Tibial artery (tissue), 4 donors: ENCODE measurements around the gene SEMA6A.
A peak's percentile ranks its signal among the peaks of the same experiment; 100 is the strongest.

Source experiments
- DNase-seq, 2 donors: peaks; one replicate each; pipeline ENCODE4 v3.0.0-alpha.2; 2019
- H3K27ac ChIP-seq, 2 donors: fragments of 200-600 bp; sonication (generic) in 1 of 2; 1 replicate in 1 of 2; 2 replicates in 1 of 2; pipeline ENCODE4 v1.5.1; 2018 to 2019; ENCODE audit warnings: mild to moderate bottlenecking in 1 of 2
- H3K27me3 ChIP-seq, 2 donors: fragments of 200-600 bp; sonication (generic) in 1 of 2; one replicate each; pipeline versions ENCODE4 v1.5.1 to v1.6.0; 2016 to 2019
- H3K36me3 ChIP-seq, 3 donors: fragments of 200-600 bp; sonication (generic) in 2 of 3; one replicate each; pipeline ENCODE4 v1.5.1; 2016 to 2019; ENCODE audit warnings: mild to moderate bottlenecking in 2 of 3
- H3K4me1 ChIP-seq, 4 donors: fragments of 200-600 bp; sonication (generic) in 2 of 4; 1 replicate in 3 of 4; 2 replicates in 1 of 4; pipeline ENCODE4 v1.5.1; 2016 to 2019
- H3K4me3 ChIP-seq, 2 donors: fragments of 200-600 bp; sonication (generic) in 1 of 2; 1 replicate in 1 of 2; 2 replicates in 1 of 2; pipeline ENCODE4 v1.5.1; 2018 to 2019; ENCODE audit warnings: mild to moderate bottlenecking in 2 of 2
- H3K9me3 ChIP-seq, 3 donors: fragments of 200-600 bp; sonication (generic) in 1 of 3; one replicate each; pipeline ENCODE4 v1.5.1; 2016 to 2019
- intact Hi-C: fragments of 100-400 bp; cut with DNase I; formaldehyde crosslinking; loops from one replicate; pipeline ENCODE4 v1.15.0; 2023; ENCODE audit warnings: low total_unique reads
- TF ChIP-seq, protein P1 (sequence below), 2 experiments: fragments of 200-600 bp in 1 of 2; fragments of 450-650 bp in 1 of 2; IDR thresholded peaks; one replicate each; pipeline ENCODE4 v1.5.1; 2017 to 2019; ENCODE audit warnings: antibody characterized with exemption in 2 of 2, mild to moderate bottlenecking in 1 of 2, moderate library complexity in 1 of 2

SEMA6A gene

DNA sequence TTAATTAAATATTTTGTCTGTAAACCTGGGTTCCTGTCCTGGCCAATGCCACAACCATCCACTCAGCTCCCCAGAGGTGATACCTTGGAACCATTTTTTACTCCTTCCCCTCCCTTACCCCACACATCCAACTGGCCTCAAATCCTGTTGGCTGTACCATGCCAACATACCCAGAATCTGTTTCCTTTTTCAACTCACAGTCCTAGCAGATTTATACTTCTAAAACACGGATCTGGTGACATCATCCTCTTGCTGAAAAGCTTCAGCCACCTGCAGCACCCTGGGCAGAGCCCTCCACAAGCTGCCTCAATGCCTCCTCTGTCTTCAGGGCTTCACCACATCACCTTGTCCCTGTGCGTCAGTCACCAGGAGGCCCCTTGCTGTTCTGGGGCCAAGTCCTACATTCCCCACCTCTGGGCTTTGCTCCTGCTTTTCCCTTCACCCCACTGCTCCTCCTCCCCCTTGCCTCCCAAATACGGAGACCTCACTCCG is 14.9 kb downstream of the SEMA6A start:
- intact Hi-C loops: no loop called here
- no peak overlapping the region for H3K27ac ChIP-seq
- no peak overlapping the region for H3K4me3 ChIP-seq
- no peaks in the 10 kb centered on the region for H3K4me1 ChIP-seq
- no peaks in the 10 kb centered on the region for H3K9me3 ChIP-seq
- no peaks in the 10 kb centered on the region for H3K27me3 ChIP-seq
- no peak for DNase-seq
- no peaks in the 10 kb centered on the region for H3K36me3 ChIP-seq
- TF ChIP-seq, protein P1, sequence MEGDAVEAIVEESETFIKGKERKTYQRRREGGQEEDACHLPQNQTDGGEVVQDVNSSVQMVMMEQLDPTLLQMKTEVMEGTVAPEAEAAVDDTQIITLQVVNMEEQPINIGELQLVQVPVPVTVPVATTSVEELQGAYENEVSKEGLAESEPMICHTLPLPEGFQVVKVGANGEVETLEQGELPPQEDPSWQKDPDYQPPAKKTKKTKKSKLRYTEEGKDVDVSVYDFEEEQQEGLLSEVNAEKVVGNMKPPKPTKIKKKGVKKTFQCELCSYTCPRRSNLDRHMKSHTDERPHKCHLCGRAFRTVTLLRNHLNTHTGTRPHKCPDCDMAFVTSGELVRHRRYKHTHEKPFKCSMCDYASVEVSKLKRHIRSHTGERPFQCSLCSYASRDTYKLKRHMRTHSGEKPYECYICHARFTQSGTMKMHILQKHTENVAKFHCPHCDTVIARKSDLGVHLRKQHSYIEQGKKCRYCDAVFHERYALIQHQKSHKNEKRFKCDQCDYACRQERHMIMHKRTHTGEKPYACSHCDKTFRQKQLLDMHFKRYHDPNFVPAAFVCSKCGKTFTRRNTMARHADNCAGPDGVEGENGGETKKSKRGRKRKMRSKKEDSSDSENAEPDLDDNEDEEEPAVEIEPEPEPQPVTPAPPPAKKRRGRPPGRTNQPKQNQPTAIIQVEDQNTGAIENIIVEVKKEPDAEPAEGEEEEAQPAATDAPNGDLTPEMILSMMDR (IDR thresholded peaks at IDR 0.05): no peak

- no peak for DNase-seq
- Histone ChIP-seq H3K36me3 (no peaks in the 10 kb centered on the region), H3K27me3 (no peaks in the 10 kb centered on the region), H3K4me1 (no peaks in the 10 kb centered on the region), H3K27ac (no peak overlapping the region), H3K9me3 (no peaks in the 10 kb centered on the region), H3K4me3 (no peak overlapping the region)
- TF ChIP-seq, protein P1 (IDR thresholded peaks at IDR 0.05): no peak
- intact Hi-C loops: no loop called here
Observed at GRCh38 chr5:116559239-116559638, 15.4 kb downstream of the SEMA6A start.

GRCh38 chr5:116557669-116558271 is 16.9 kb downstream of the SEMA6A start:
- intact Hi-C loops: no loop called here
- Histone ChIP-seq H3K9me3 (no peaks in the 10 kb centered on the region), H3K4me3 (no peak overlapping the region), H3K27ac (no peak overlapping the region), H3K27me3 (no peaks in the 10 kb centered on the region), H3K36me3 (no peaks in the 10 kb centered on the region), H3K4me1 (no peaks in the 10 kb centered on the region)
- no peak for DNase-seq
- TF ChIP-seq, protein P1 (IDR thresholded peaks at IDR 0.05): peak; percentile 32 to 44

DNA sequence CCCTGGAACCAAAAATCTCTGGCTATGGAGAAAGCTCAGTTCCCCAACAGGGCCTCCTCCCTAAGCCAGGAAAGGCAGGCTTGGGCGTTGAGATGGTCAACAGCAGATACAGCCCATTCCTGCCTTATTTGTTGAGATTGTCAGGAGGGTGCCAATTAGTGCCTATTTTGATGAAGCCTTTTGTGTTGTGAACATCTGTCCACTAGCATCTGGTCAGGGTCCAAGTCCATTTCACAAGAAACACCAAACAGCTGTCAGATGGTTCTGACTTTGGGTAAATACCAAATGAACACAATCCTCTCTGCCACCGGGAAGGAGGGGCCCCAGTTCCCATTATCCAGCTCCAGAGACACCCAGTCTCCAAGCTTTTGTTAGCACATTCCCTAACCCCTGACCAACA is 19.9 kb downstream of the SEMA6A start:
- H3K27me3 ChIP-seq: no peaks in the 10 kb centered on the region
- no peaks in the 10 kb centered on the region for H3K4me1 ChIP-seq
- no peaks in the 10 kb centered on the region for H3K36me3 ChIP-seq
- TF ChIP-seq, protein P1 (IDR thresholded peaks at IDR 0.05): no peak
- no peaks in the 10 kb centered on the region for H3K9me3 ChIP-seq
- no peak for DNase-seq
- no peak overlapping the region for H3K4me3 ChIP-seq
- intact Hi-C loops: no loop called here
- H3K27ac ChIP-seq: no peak overlapping the region

- H3K27ac ChIP-seq: no peak overlapping the region
- H3K36me3 ChIP-seq: no peaks in the 10 kb centered on the region
- TF ChIP-seq, protein P1 (IDR thresholded peaks at IDR 0.05): no peak
- intact Hi-C loops: no loop called here
- H3K4me3 ChIP-seq: no peak overlapping the region
- DNase-seq: no peak
- no peaks in the 10 kb centered on the region for H3K9me3 ChIP-seq
- H3K27me3 ChIP-seq: no peaks in the 10 kb centered on the region
- H3K4me1 ChIP-seq: no peaks in the 10 kb centered on the region
Observed at GRCh38 chr5:116553366-116553765, 21.3 kb downstream of the SEMA6A start.

GRCh38 chr5:116550082-116550481 is 24.5 kb downstream of the SEMA6A start:
- no peak overlapping the region for H3K4me3 ChIP-seq
- no peak overlapping the region for H3K27ac ChIP-seq
- TF ChIP-seq, protein P1 (IDR thresholded peaks at IDR 0.05): no peak
- intact Hi-C loops: no loop called here
- H3K36me3 ChIP-seq: no peaks in the 10 kb centered on the region
- H3K9me3 ChIP-seq: peaks cover 0 to 13% (median 8%) of the 10 kb centered on the region in 3 donors
- no peak for DNase-seq
- no peaks in the 10 kb centered on the region for H3K4me1 ChIP-seq
- H3K27me3 ChIP-seq: no peaks in the 10 kb centered on the region
